OCI-LY7 (cell line): Measurements from ENCODE around the gene PSKH1.

Experiments used
- CTCF ChIP-seq: fragments of 200-600 bp; sonication (generic); conservative IDR thresholded peaks from 2 replicates; pipeline ENCODE4 v1.5.1; 2014; ENCODE audit warnings: mild to moderate bottlenecking, antibody characterized with exemption, low read length, moderate library complexity, mixed read lengths
- EZH2phosphoT487 ChIP-seq: fragments of 200-600 bp; sonication (generic); IDR thresholded peaks from 2 replicates; pipeline ENCODE4 v1.6.1; 2018; ENCODE audit warnings: low read depth, borderline replicate concordance, mild to moderate bottlenecking, mixed run types, antibody characterized with exemption, low read length, moderate library complexity, mixed read lengths

- TF ChIP-seq CTCF (no peak), EZH2phosphoT487 (no peak)
Observed at GRCh38 chr16:67915831-67916723, 23.0 kb downstream of the PSKH1 start.
